CD4-positive, CD25-positive, alpha-beta regulatory T cell (primary cell): ENCODE results near the gene TRDMT1. TPM values are rescaled to one million over a fixed set of nuclear protein-coding genes. Genes with fewer than 3 reads are reported as not detected.

Source experiments
- ATAC-seq, 2 donors: fragments of 150-1000 bp; cut with Tn5 transposase; one replicate each; pipeline ENCODE4 v1.10.0; 2021; ENCODE audit warnings: low read depth in 2 of 2, moderate number of reproducible peaks in 2 of 2, moderate library complexity in 1 of 2
- DNase-seq, 3 donors: peaks; one replicate each; pipeline versions ENCODE4 v3.0.0 to v3.0.0-alpha.2; 2012 to 2022; ENCODE audit warnings: mixed read lengths in 1 of 3
- H3K27ac ChIP-seq: one replicate; pipeline ENCODE4 v1.7.0; 2013; ENCODE audit warnings: mild to moderate bottlenecking, low read length; ENCODE audit not compliant: insufficient read depth, poor library complexity, severe bottlenecking
- H3K27me3 ChIP-seq: one replicate; pipeline ENCODE4 v1.7.0; 2013; ENCODE audit warnings: low read length; ENCODE audit not compliant: control insufficient read depth, insufficient read depth
- H3K36me3 ChIP-seq: one replicate; pipeline ENCODE4 v1.7.0; 2013; ENCODE audit warnings: mild to moderate bottlenecking, low read length, moderate library complexity; ENCODE audit not compliant: control insufficient read depth, insufficient read depth
- H3K4me1 ChIP-seq: 2 replicates; pipeline ENCODE4 v1.7.0; 2013; ENCODE audit warnings: mild to moderate bottlenecking, low read length; ENCODE audit not compliant: insufficient read depth, control insufficient read depth, poor library complexity, severe bottlenecking
- H3K4me3 ChIP-seq: one replicate; pipeline ENCODE4 v1.7.0; 2013; ENCODE audit warnings: low read depth, mild to moderate bottlenecking, low read length, moderate library complexity
- H3K9me3 ChIP-seq, 2 experiments: 1 replicate in 1 of 2; 2 replicates in 1 of 2; pipeline ENCODE4 v1.7.0; 2013; ENCODE audit warnings: low read length in 2 of 2, mild to moderate bottlenecking in 1 of 2, moderate library complexity in 1 of 2; ENCODE audit not compliant: control insufficient read depth in 2 of 2
- H3K27ac Mint-ChIP-seq, 3 donors: one replicate each; pipeline ENCODE4 v1.8.0; 2020 to 2022; ENCODE audit warnings: mild to moderate bottlenecking in 3 of 3, mixed read lengths in 3 of 3, moderate library complexity in 2 of 3
- H3K27me3 Mint-ChIP-seq: one replicate; pipeline ENCODE4 v1.8.0; 2022; ENCODE audit warnings: mild to moderate bottlenecking, mixed read lengths
- H3K36me3 Mint-ChIP-seq: one replicate; pipeline ENCODE4 v1.8.0; 2020; ENCODE audit warnings: mixed read lengths
- H3K4me1 Mint-ChIP-seq, 4 donors: one replicate each; pipeline ENCODE4 v1.8.0; 2020 to 2022; ENCODE audit warnings: mixed read lengths in 4 of 4, mild to moderate bottlenecking in 1 of 4
- H3K4me3 Mint-ChIP-seq, 4 donors: one replicate each; pipeline ENCODE4 v1.8.0; 2020 to 2022; ENCODE audit warnings: mild to moderate bottlenecking in 4 of 4, mixed read lengths in 4 of 4, moderate library complexity in 3 of 4
- H3K9me3 Mint-ChIP-seq, 7 donors: one replicate each; pipeline ENCODE4 v1.8.0; 2020 to 2022; ENCODE audit warnings: mixed read lengths in 7 of 7, mild to moderate bottlenecking in 3 of 7, moderate library complexity in 2 of 7
- polyA plus RNA-seq, 4 donors: library from polyadenylated mRNA; unstranded; fragments of 300-500 nt; fragmentation: Illumina TruSeq; gene quantifications; one replicate each; pipeline ENCODE4 v1.2.3, GENCODE V29; 2021
- total RNA-seq: library from RNA; stranded (reverse); gene quantifications from one replicate; pipeline ENCODE4 v1.2.3, GENCODE V29; 2022

TRDMT1 gene
- total and polyA plus RNA-seq, 5 donors from 2014 or later = 5.8 to 12.2 (median 8.2) TPM

GRCh38 chr10:17229016-17229716 lies 27.7 kb upstream of the TRDMT1 start:
- Histone ChIP-seq H3K4me1 (peaks cover 73% of the 10 kb centered on the region), H3K27ac (peak overlapping the region; percentile 95)
- peaks cover 20% of the 10 kb centered on the region for H3K36me3 Mint-ChIP-seq

GRCh38 chr10:17228091-17229015 lies 26.9 kb upstream of the TRDMT1 start, which contains the start of gene VIM:
TSS of gene VIM (plus strand) at chr10:17228241. CDS start at chr10:17229423, 1,182 bp downstream.
- Mint-ChIP-seq H3K27ac (peak within 1 kb of the TSS; percentile 94 to 99 (median 97)), H3K27me3 (peaks cover 14% of the 10 kb centered on the region), H3K36me3 (peaks cover 20% of the 10 kb centered on the region), H3K9me3 (peaks cover 0 to 3% (median 0%) of the 10 kb centered on the region in 7 donors), H3K4me1 (peaks cover 23 to 59% (median 47%) of the 10 kb centered on the region in 4 donors), H3K4me3 (peak within 1 kb of the TSS; percentile 89 to 98 (median 94))
- Histone ChIP-seq H3K4me1 (peaks cover 70% of the 10 kb centered on the region), H3K27me3 (no peaks in the 10 kb centered on the region), H3K36me3 (peaks cover 22% of the 10 kb centered on the region), H3K4me3 (peak within 1 kb of the TSS; percentile 97), H3K27ac (peak within 1 kb of the TSS; percentile 95), H3K9me3 (no peaks in the 10 kb centered on the region)
- ATAC-seq (peak; percentile 58 to 61), DNase-seq (peak; percentile 80 to 94 (median 82))

More at GRCh38 chr10:17229016-17229716, 27.7 kb upstream of the TRDMT1 start:
- peak; percentile 62 to 80 (median 71) for DNase-seq
- no peaks in the 10 kb centered on the region for H3K9me3 ChIP-seq
- Mint-ChIP-seq H3K4me1 (peaks cover 23 to 60% (median 47%) of the 10 kb centered on the region in 4 donors), H3K9me3 (peaks cover 0 to 3% (median 0%) of the 10 kb centered on the region in 7 donors), H3K4me3 (peak overlapping the region; percentile 89 to 98 (median 94)), H3K27me3 (peaks cover 14% of the 10 kb centered on the region), H3K27ac (peak overlapping the region; percentile 94 to 99 (median 97))
- peak; percentile 14 to 24 for ATAC-seq
- no peaks in the 10 kb centered on the region for H3K27me3 ChIP-seq
- H3K4me3 ChIP-seq = peak overlapping the region; percentile 54
- H3K36me3 ChIP-seq = peaks cover 30% of the 10 kb centered on the region

GRCh38 chr10:17227367-17228090 lies 26.1 kb upstream of the TRDMT1 start:
- peaks cover 23 to 64% (median 45%) of the 10 kb centered on the region in 4 donors for H3K4me1 Mint-ChIP-seq
- Histone ChIP-seq H3K27ac (peak overlapping the region; percentile 95), H3K9me3 (no peaks in the 10 kb centered on the region), H3K27me3 (no peaks in the 10 kb centered on the region), H3K4me3 (peak overlapping the region; percentile 97), H3K36me3 (peaks cover 18% of the 10 kb centered on the region), H3K4me1 (peaks cover 62% of the 10 kb centered on the region)
- ATAC-seq = no peak
- H3K27ac Mint-ChIP-seq = peak overlapping the region; percentile 94 to 99 (median 97)
- peaks cover 14% of the 10 kb centered on the region for H3K27me3 Mint-ChIP-seq
- H3K36me3 Mint-ChIP-seq = peaks cover 20% of the 10 kb centered on the region
- peak; percentile 4 to 74 (median 70) for DNase-seq
- H3K9me3 Mint-ChIP-seq = peaks cover 0 to 3% (median 0%) of the 10 kb centered on the region in 7 donors
- peak overlapping the region; percentile 89 to 98 (median 94) for H3K4me3 Mint-ChIP-seq

- Mint-ChIP-seq H3K27ac (peak overlapping the region; percentile 94 to 99 (median 97)), H3K36me3 (peaks cover 21% of the 10 kb centered on the region), H3K4me1 (peaks cover 23 to 60% (median 44%) of the 10 kb centered on the region in 4 donors), H3K9me3 (peaks cover 0 to 3% (median 0%) of the 10 kb centered on the region in 7 donors), H3K4me3 (peak overlapping the region; percentile 89 to 98 (median 94)), H3K27me3 (peaks cover 14% of the 10 kb centered on the region)
- H3K4me1 ChIP-seq = peaks cover 56% of the 10 kb centered on the region
- ATAC-seq (no peak), DNase-seq (no peak)
- peak overlapping the region; percentile 97 for H3K4me3 ChIP-seq
- H3K27me3 ChIP-seq = no peaks in the 10 kb centered on the region
- peaks cover 11% of the 10 kb centered on the region for H3K36me3 ChIP-seq
- H3K27ac ChIP-seq = peak overlapping the region; percentile 95
- no peaks in the 10 kb centered on the region for H3K9me3 ChIP-seq
These were observed 25.4 kb upstream of the TRDMT1 start for GRCh38 chr10:17226891-17227303.

GRCh38 chr10:17225808-17226207 lies 24.3 kb upstream of the TRDMT1 start:
- no peak for ATAC-seq
- DNase-seq = no peak
- Mint-ChIP-seq H3K4me3 (peak overlapping the region in 1 of 4 donors; percentile 98), H3K36me3 (peaks cover 13% of the 10 kb centered on the region), H3K27ac (peak overlapping the region in 2 of 3 donors; percentile 53 to 97), H3K27me3 (peaks cover 14% of the 10 kb centered on the region), H3K4me1 (peaks cover 21 to 53% (median 40%) of the 10 kb centered on the region in 4 donors), H3K9me3 (peaks cover 0 to 3% (median 0%) of the 10 kb centered on the region in 7 donors)
- Histone ChIP-seq H3K9me3 (no peaks in the 10 kb centered on the region), H3K27me3 (no peaks in the 10 kb centered on the region), H3K36me3 (peaks cover under 1% of the 10 kb centered on the region), H3K4me3 (no peak overlapping the region), H3K27ac (no peak overlapping the region), H3K4me1 (peaks cover 45% of the 10 kb centered on the region)

DNA sequence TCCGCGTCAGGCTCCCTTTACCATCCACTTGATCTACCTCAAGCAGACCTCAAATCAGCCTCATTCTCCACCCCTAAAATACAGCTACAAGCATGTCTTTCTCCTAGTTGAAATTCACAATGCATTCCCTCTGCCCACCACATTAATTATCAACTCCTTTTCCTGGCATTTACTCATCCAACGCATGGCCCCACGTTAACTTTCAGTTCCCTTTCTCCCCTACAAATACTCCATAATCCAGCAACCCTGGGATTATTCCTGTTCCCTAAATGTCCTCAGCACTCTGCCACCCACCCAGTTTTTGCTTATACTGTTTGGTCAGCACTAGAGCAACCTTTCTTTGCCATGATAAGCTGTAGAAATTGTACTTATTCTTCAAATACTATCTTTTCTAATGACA lies 20.9 kb upstream of the TRDMT1 start:
- Mint-ChIP-seq H3K27ac (peak overlapping the region in 1 of 3 donors; percentile 5), H3K9me3 (no peaks in the 10 kb centered on the region), H3K27me3 (no peaks in the 10 kb centered on the region), H3K4me3 (no peak overlapping the region), H3K4me1 (peaks cover 20 to 40% (median 28%) of the 10 kb centered on the region in 4 donors), H3K36me3 (peaks cover 19% of the 10 kb centered on the region)
- Histone ChIP-seq H3K36me3 (peaks cover 3% of the 10 kb centered on the region), H3K4me1 (peaks cover 19% of the 10 kb centered on the region), H3K27ac (no peak overlapping the region), H3K9me3 (no peaks in the 10 kb centered on the region), H3K27me3 (no peaks in the 10 kb centered on the region), H3K4me3 (no peak overlapping the region)
- no peak for DNase-seq
- no peak for ATAC-seq

DNA sequence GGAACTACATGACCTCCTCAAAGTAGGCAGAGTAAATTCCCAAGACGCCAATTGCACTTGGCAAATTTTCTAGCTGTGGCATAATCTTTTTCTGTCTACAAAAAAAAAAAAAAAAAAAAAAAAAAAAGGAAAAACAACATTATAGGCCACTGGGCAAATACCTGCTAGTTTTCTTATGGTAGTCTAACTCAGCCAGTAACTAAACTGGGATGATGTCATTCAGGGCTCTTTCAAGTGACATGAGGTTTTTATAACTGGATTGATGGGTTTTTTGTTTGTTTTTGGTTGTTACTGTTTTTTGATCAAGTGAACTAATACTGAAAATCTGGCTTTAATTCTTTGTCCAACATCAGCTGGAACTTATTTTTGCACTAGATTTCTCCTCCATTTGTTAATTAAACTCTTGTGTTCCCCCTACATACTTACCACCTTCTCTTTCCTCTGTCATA lies 19.2 kb upstream of the TRDMT1 start:
- H3K9me3 ChIP-seq = no peaks in the 10 kb centered on the region
- peaks cover 19% of the 10 kb centered on the region for H3K36me3 Mint-ChIP-seq
- H3K4me3 Mint-ChIP-seq = peak overlapping the region in 1 of 4 donors; percentile 30
- H3K27ac Mint-ChIP-seq = no peak overlapping the region
- H3K4me1 Mint-ChIP-seq = peaks cover 17 to 35% (median 27%) of the 10 kb centered on the region in 4 donors
- H3K27me3 ChIP-seq = no peaks in the 10 kb centered on the region
- ATAC-seq (no peak), DNase-seq (no peak)
- peaks cover 16% of the 10 kb centered on the region for H3K4me1 ChIP-seq
- no peak overlapping the region for H3K4me3 ChIP-seq
- H3K9me3 Mint-ChIP-seq = no peaks in the 10 kb centered on the region
- H3K36me3 ChIP-seq = peaks cover 3% of the 10 kb centered on the region
- no peak overlapping the region for H3K27ac ChIP-seq
- no peaks in the 10 kb centered on the region for H3K27me3 Mint-ChIP-seq
